ENCODE data around the gene ADGRL3. TPM values are rescaled to one million over a fixed set of nuclear protein-coding genes. Genes with fewer than 3 reads are reported as not detected.
"Not testable (repeated sequence)": the region's sequence is repeated elsewhere in the genome, so short reads cannot be mapped to it uniquely, and the experiment has no call there.

The ADGRL3 gene
- total RNA-seq, 1 donor from 2014 or later = 0.33 TPM

- DNase-seq (ENCODE audit: low spot score) = no peak
- ATAC-seq = no peak
Measured at GRCh38 chr4:61934198-61934597, 734.1 kb downstream of the ADGRL3 start.

GRCh38 chr4:61938250-61938846 lies 738.2 kb downstream of the ADGRL3 start:
- ATAC-seq (no peak), DNase-seq (ENCODE audit: low spot score) (no peak)

- DNase-seq (ENCODE audit: low spot score) = no peak
- ATAC-seq = no peak
Measured at GRCh38 chr4:61950625-61951024, 750.5 kb downstream of the ADGRL3 start.

GRCh38 chr4:61953386-61953785 lies 753.3 kb downstream of the ADGRL3 start:
- DNase-seq (ENCODE audit: low spot score) = no peak
- no peak for ATAC-seq

GRCh38 chr4:61958591-61958990 lies 758.5 kb downstream of the ADGRL3 start:
- no peak for DNase-seq (ENCODE audit: low spot score)

GRCh38 chr4:61959087-61959486 lies 759.0 kb downstream of the ADGRL3 start:
- ATAC-seq = no peak
- no peak for DNase-seq (ENCODE audit: low spot score)

More at GRCh38 chr4:61958591-61958990, 758.5 kb downstream of the ADGRL3 start:
- no peak for ATAC-seq

- no peak for DNase-seq (ENCODE audit: low spot score)
Measured at GRCh38 chr4:61984260-61984909, 784.3 kb downstream of the ADGRL3 start.

GRCh38 chr4:61985426-61985825 lies 785.3 kb downstream of the ADGRL3 start:
- no peak for DNase-seq (ENCODE audit: low spot score)
- ATAC-seq = no peak

More at GRCh38 chr4:61984260-61984909, 784.3 kb downstream of the ADGRL3 start:
- ATAC-seq = no peak

GRCh38 chr4:61986929-61987328 lies 786.8 kb downstream of the ADGRL3 start:
- not testable (repeated sequence) for ATAC-seq; DNase-seq (ENCODE audit: low spot score)

GRCh38 chr4:61992351-61992750 lies 792.2 kb downstream of the ADGRL3 start:
- DNase-seq (ENCODE audit: low spot score) (no peak), ATAC-seq (no peak)

- DNase-seq (ENCODE audit: low spot score) (no peak), ATAC-seq (no peak)
Measured at GRCh38 chr4:61994036-61994435, 793.9 kb downstream of the ADGRL3 start.

- ATAC-seq (no peak), DNase-seq (ENCODE audit: low spot score) (no peak)
Measured at GRCh38 chr4:61995717-61996340, 795.7 kb downstream of the ADGRL3 start.

GRCh38 chr4:61996943-61997342 lies 796.8 kb downstream of the ADGRL3 start:
- DNase-seq (ENCODE audit: low spot score) = no peak
- ATAC-seq = no peak

GRCh38 chr4:61997831-61998230 lies 797.7 kb downstream of the ADGRL3 start:
- DNase-seq (ENCODE audit: low spot score) (no peak), ATAC-seq (no peak)

GRCh38 chr4:62003695-62004094 lies 803.6 kb downstream of the ADGRL3 start:
- ATAC-seq = no peak
- DNase-seq (ENCODE audit: low spot score) = no peak

- ATAC-seq = no peak
Measured at GRCh38 chr4:62004881-62005280, 804.8 kb downstream of the ADGRL3 start.

GRCh38 chr4:62006108-62006507 lies 806.0 kb downstream of the ADGRL3 start:
- DNase-seq (ENCODE audit: low spot score) (no peak), ATAC-seq (no peak)

More at GRCh38 chr4:62004881-62005280, 804.8 kb downstream of the ADGRL3 start:
- no peak for DNase-seq (ENCODE audit: low spot score)

- ATAC-seq = no peak
- no peak for DNase-seq (ENCODE audit: low spot score)
Measured at GRCh38 chr4:62015043-62015739, 815.1 kb downstream of the ADGRL3 start.

GRCh38 chr4:62018537-62018936 lies 818.4 kb downstream of the ADGRL3 start:
- no peak for DNase-seq (ENCODE audit: low spot score)

GRCh38 chr4:62023633-62024032 lies 823.5 kb downstream of the ADGRL3 start:
- ATAC-seq (no peak), DNase-seq (ENCODE audit: low spot score) (no peak)

More at GRCh38 chr4:62018537-62018936, 818.4 kb downstream of the ADGRL3 start:
- no peak for ATAC-seq

- ATAC-seq = no peak
- no peak for DNase-seq (ENCODE audit: low spot score)
Measured at GRCh38 chr4:62028745-62029144, 828.6 kb downstream of the ADGRL3 start.
